ENCODE data around the gene TRIM10.

DNA sequence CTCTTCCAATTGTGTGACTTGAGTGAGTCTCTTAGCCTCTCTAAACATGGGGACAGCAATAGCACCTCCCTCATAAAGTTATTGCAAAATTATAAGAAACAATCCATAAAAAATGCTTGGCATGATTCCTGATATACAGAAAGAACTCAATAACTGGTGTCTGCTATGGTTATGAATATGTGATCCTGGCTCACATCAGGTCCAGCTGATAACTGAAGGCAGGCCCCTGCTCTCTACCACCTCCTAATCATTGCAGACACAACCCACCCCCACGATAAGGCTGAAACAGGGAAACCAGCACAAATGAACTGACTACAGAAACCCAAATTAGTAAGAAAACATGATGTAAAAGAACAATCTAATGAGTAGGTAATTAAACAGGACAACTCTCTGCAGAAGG lies 7.7 kb upstream of the TRIM10 start:
- TF ChIP-seq, protein P1, sequence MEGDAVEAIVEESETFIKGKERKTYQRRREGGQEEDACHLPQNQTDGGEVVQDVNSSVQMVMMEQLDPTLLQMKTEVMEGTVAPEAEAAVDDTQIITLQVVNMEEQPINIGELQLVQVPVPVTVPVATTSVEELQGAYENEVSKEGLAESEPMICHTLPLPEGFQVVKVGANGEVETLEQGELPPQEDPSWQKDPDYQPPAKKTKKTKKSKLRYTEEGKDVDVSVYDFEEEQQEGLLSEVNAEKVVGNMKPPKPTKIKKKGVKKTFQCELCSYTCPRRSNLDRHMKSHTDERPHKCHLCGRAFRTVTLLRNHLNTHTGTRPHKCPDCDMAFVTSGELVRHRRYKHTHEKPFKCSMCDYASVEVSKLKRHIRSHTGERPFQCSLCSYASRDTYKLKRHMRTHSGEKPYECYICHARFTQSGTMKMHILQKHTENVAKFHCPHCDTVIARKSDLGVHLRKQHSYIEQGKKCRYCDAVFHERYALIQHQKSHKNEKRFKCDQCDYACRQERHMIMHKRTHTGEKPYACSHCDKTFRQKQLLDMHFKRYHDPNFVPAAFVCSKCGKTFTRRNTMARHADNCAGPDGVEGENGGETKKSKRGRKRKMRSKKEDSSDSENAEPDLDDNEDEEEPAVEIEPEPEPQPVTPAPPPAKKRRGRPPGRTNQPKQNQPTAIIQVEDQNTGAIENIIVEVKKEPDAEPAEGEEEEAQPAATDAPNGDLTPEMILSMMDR (IDR thresholded peaks at IDR 0.05): no peak
- TF ChIP-seq POLR2A (IDR thresholded peaks at IDR 0.05): no peak
